Raji (cell line): ENCODE results near the gene DEFB129.

ENCODE experiments used
- POLR2A ChIP-seq: IDR thresholded peaks from 2 replicates; pipeline ENCODE4 v1.6.1; 2011; ENCODE audit warnings: low read depth, low read length, control low read depth; ENCODE audit not compliant: insufficient read depth

DEFB129 gene

GRCh38 chr20:237489-237888, 10.4 kb downstream of the DEFB129 start:
- TF ChIP-seq POLR2A: no peak

GRCh38 chr20:237929-238328, 10.9 kb downstream of the DEFB129 start:
- TF ChIP-seq POLR2A: no peak

- no peak for TF ChIP-seq POLR2A
Measured at GRCh38 chr20:242905-243304, 15.8 kb downstream of the DEFB129 start.

GRCh38 chr20:251354-251753, 24.3 kb downstream of the DEFB129 start:
- no peak for TF ChIP-seq POLR2A

- no peak for TF ChIP-seq POLR2A
Measured at GRCh38 chr20:252801-253200, 25.7 kb downstream of the DEFB129 start.

GRCh38 chr20:257419-257818, 30.4 kb downstream of the DEFB129 start, which contains the start of gene DEFB132:
Gene DEFB132 (plus strand): TSS chr20:257724. CDS start chr20:257779, 55 bp downstream.
- TF ChIP-seq POLR2A: no peak

GRCh38 chr20:258269-258858, 31.3 kb downstream of the DEFB129 start:
- no peak for TF ChIP-seq POLR2A

- TF ChIP-seq POLR2A: no peak
Measured at GRCh38 chr20:258963-259362, 31.9 kb downstream of the DEFB129 start.

- TF ChIP-seq POLR2A: no peak
Measured at GRCh38 chr20:259981-260380, 32.9 kb downstream of the DEFB129 start.

- no peak for TF ChIP-seq POLR2A
Measured at GRCh38 chr20:263701-264100, 36.6 kb downstream of the DEFB129 start.

- peak; percentile 52; the same call in 1 of the 2 replicates for TF ChIP-seq POLR2A
Measured at GRCh38 chr20:266596-267562, 39.8 kb downstream of the DEFB129 start.

- no peak for TF ChIP-seq POLR2A
Measured at GRCh38 chr20:270517-270916, 43.5 kb downstream of the DEFB129 start.

- TF ChIP-seq POLR2A: no peak
Measured at GRCh38 chr20:271069-271468, 44.0 kb downstream of the DEFB129 start.

- TF ChIP-seq POLR2A: no peak
Measured at GRCh38 chr20:271528-271927, 44.5 kb downstream of the DEFB129 start.

GRCh38 chr20:272718-273117, 45.7 kb downstream of the DEFB129 start:
- no peak for TF ChIP-seq POLR2A

GRCh38 chr20:273884-274283, 46.8 kb downstream of the DEFB129 start:
- no peak for TF ChIP-seq POLR2A
